GM23338 (cell line): ENCODE measurements around the gene POU2F3.

Source experiments
- CREB1 ChIP-seq: fragments of 250-450 bp; sonication (Bioruptor Pico); IDR thresholded peaks from 2 replicates; pipeline ENCODE4 v1.5.0; 2020; ENCODE audit warnings: low read depth, mild to moderate bottlenecking, moderate library complexity
- CTCF ChIP-seq, 2 experiments: fragments of 200-600 bp in 1 of 2; sonication (generic) in 1 of 2; conservative IDR thresholded peaks; 2 replicates each; pipeline versions ENCODE4 v1.5.1 to v1.6.1; 2016 to 2017; ENCODE audit warnings: antibody characterized with exemption in 2 of 2, low read depth in 2 of 2, mild to moderate bottlenecking in 2 of 2, moderate library complexity in 1 of 2
- EZH2 ChIP-seq: fragments of 200-600 bp; sonication (generic); IDR thresholded peaks from one replicate; pipeline ENCODE4 v1.8.0; 2017; ENCODE audit warnings: antibody characterized with exemption, mild to moderate bottlenecking, low read depth; ENCODE audit not compliant: unreplicated experiment
- EZH2phosphoT487 ChIP-seq: fragments of 200-600 bp; sonication (generic); IDR thresholded peaks from one replicate; pipeline ENCODE4 v1.8.1; 2018; ENCODE audit warnings: antibody characterized with exemption; ENCODE audit not compliant: unreplicated experiment
- NANOG ChIP-seq: IDR thresholded peaks from 2 replicates; pipeline ENCODE4 v1.6.1; 2016; ENCODE audit warnings: antibody characterized with exemption, borderline replicate concordance
- POLR2AphosphoS5 ChIP-seq: IDR thresholded peaks from 2 replicates; pipeline ENCODE4 v1.6.1; 2016; ENCODE audit warnings: antibody characterized with exemption, low read depth
- STAT1 ChIP-seq: IDR thresholded peaks from one replicate; pipeline ENCODE4 v1.6.1; 2016; ENCODE audit warnings: antibody characterized with exemption; ENCODE audit not compliant: unreplicated experiment
- ZNF114 ChIP-seq: fragments of 250-450 bp; sonication (Bioruptor Pico); IDR thresholded peaks from 2 replicates; pipeline ENCODE4 v1.5.0; 2020; ENCODE audit warnings: mild to moderate bottlenecking, moderate library complexity
- TF ChIP-seq, protein P1 (sequence below): IDR thresholded peaks from one replicate; pipeline ENCODE4 v1.6.1; 2018; ENCODE audit warnings: antibody characterized with exemption; ENCODE audit not compliant: unreplicated experiment

DNA sequence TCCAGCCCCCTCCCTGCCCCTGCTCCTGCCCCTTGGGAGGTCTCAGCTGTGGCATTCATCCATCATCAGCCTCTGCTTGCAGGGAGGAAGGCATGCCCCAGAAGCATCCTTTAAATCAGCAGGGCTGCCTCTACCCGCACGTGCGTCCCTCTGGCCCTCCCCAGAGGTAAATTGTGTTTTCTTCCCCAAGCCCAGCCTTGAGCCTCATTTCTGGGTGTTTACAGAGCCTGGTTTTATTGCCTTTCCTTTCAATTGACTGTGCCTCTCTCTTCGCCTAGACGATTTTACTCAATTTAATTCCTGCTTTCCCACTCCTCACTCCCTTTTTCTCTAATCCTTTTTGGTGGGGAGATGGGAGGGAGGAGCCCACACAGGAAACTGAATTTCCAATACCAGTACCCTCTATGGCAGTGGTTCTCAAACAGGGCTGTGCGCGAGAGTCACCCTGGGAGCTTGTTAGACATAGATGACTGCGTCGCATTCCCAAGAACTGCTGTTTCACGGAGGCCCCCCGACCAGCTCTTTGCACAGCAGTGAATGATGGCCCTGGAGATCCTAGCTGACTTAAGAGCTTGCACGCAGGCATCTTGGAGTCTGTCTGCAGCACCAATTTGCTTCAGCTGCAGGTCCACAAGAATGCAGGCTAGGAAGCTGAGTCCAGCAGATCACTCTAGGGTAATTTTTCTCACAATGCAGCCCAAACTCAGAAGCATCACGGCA is 44.2 kb upstream of the POU2F3 start:
- TF ChIP-seq, protein P1, sequence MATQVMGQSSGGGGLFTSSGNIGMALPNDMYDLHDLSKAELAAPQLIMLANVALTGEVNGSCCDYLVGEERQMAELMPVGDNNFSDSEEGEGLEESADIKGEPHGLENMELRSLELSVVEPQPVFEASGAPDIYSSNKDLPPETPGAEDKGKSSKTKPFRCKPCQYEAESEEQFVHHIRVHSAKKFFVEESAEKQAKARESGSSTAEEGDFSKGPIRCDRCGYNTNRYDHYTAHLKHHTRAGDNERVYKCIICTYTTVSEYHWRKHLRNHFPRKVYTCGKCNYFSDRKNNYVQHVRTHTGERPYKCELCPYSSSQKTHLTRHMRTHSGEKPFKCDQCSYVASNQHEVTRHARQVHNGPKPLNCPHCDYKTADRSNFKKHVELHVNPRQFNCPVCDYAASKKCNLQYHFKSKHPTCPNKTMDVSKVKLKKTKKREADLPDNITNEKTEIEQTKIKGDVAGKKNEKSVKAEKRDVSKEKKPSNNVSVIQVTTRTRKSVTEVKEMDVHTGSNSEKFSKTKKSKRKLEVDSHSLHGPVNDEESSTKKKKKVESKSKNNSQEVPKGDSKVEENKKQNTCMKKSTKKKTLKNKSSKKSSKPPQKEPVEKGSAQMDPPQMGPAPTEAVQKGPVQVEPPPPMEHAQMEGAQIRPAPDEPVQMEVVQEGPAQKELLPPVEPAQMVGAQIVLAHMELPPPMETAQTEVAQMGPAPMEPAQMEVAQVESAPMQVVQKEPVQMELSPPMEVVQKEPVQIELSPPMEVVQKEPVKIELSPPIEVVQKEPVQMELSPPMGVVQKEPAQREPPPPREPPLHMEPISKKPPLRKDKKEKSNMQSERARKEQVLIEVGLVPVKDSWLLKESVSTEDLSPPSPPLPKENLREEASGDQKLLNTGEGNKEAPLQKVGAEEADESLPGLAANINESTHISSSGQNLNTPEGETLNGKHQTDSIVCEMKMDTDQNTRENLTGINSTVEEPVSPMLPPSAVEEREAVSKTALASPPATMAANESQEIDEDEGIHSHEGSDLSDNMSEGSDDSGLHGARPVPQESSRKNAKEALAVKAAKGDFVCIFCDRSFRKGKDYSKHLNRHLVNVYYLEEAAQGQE, result no peak
- TF ChIP-seq CTCF (conservative IDR thresholded peaks at IDR 0.05; ENCODE audit: low read depth in 2 of 2) (no peak), EZH2 (no peak), POLR2AphosphoS5 (no peak), NANOG (no peak), STAT1 (no peak), ZNF114 (no peak), CREB1 (CRISPR knock-in tag) (no peak), EZH2phosphoT487 (no peak)
